HuH-7.5 (cell line): ENCODE results near the gene MRAP2.
"Not testable (repeated sequence)": the region's sequence is repeated elsewhere in the genome, so short reads cannot be mapped to it uniquely, and the experiment has no call there.

ENCODE experiments used
- DNase-seq: peaks from one replicate; pipeline ENCODE4 v3.0.0; 2011; ENCODE audit warnings: low spot score

The MRAP2 gene

DNA sequence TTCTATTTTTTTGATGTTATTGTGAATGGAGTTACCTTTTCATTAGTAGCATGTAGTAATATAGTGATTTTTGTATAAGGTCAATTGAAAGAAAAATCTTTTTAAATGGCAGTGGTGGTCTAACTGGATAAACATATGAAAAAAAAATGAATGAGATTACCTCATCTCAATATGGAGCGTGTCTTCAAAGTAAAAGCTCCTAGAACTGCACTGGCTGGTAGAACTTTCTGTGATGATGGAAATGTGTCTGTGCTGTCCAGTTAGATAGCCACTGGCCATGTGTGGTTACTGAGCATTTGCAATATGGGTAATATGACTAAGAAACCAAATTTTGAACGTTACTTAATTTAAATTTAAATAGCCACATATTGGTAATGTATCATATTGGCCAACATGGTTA lies 44.1 kb downstream of the MRAP2 start:
- DNase-seq, result no peak

DNA sequence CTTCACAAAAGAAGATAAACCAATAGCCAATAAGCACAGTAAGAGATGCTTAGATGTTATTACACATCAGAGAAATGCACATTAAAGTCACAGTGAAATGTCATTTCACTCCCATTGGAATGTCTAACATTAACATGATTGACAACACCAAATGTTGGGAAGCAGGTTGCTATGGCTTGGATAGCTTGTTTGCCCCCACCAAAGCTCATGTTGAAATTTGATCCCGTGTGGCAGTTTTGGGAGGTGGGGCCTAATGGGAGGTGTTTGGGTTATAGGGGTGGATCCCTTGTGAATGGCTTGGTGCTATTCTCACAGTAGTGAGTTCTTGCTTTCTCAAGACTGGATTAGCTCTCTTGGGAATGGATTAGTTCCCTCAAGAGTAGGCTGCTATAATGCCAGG lies 44.8 kb downstream of the MRAP2 start:
- DNase-seq, result no peak

DNA sequence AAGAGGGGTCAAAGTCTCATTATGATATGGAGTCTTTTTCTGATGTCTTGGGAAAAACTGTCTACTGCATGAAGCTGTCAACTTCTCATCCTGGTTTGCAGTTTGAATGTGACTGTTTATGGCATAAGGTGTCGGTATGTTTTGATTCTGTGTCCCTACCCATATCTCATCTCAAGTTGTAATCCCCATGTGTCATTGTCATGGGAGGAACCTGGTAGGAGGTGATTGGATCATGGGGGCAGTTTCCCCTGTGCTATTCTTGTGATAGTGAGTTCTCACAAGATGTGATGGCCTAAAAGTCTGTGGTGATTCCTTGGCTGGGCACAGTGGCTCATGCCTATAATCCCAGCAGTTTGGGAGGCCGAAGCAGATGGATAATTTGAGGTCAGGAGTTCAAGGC lies 47.6 kb downstream of the MRAP2 start:
- DNase-seq, result no peak

DNA sequence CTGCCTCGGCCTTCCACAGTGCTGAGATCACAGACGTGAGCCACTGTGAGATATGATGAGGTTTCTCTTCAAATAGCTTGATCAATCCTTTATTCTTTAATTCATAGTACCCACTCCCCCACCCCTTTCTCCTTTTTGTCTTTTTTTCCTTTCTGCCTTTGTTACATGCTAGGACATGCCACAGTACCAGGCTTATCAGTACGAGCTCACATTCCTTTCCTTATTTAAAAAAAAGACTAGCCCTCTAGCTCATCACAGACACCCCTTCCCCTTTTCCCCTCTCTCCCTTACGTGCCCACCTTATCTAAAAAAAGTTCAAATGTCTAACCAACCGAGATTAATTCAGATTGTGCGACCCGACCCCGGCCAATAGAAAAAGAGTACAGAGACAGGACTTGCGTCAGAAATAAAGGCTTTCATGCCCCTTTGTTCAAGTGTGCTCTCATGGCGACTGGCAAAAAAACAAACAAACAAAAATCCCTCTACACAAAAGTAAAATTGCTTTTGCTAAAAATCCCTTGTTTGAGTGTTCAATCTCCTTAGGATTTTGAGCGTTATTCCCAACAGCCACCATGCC lies 49.2 kb downstream of the MRAP2 start:
- no peak for DNase-seq

DNA sequence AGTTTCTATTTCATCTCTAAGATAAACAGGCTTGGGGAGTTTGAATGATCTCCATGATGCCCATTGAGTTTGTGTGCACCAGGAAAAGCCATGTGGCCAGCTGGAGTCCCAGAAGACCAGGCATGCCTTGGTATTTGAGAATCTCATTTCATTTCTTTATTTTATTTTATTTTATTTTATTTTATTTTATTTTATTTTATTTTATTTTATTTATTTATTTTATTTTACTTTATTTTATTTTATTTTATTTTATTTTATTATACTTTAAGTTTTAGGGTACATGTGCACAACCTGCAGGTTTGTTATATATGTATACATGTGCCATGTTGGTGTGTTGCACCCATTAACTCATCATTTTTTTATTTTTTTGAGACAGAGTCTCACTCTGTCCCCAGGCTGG lies 51.1 kb downstream of the MRAP2 start:
- DNase-seq, result not testable (repeated sequence)

DNA sequence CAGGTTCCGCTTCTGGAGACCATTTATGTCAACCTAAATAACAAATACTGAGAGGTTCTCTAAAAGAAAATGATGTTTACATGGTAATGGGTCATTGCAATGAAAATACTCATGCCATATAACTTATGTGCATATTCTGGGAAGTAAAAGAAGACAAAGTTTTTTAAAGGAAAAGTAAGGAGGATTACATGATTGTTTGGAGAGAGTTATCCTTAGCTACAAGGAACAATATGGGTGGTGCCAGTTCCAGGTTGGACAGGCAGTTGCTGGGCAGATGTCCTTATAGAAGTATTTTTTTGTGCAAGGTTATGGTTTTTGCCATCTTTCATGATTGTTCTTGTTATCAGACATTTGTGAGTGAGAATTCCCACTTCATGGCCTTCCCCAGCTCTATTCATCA lies 52.5 kb downstream of the MRAP2 start:
- no peak for DNase-seq

DNA sequence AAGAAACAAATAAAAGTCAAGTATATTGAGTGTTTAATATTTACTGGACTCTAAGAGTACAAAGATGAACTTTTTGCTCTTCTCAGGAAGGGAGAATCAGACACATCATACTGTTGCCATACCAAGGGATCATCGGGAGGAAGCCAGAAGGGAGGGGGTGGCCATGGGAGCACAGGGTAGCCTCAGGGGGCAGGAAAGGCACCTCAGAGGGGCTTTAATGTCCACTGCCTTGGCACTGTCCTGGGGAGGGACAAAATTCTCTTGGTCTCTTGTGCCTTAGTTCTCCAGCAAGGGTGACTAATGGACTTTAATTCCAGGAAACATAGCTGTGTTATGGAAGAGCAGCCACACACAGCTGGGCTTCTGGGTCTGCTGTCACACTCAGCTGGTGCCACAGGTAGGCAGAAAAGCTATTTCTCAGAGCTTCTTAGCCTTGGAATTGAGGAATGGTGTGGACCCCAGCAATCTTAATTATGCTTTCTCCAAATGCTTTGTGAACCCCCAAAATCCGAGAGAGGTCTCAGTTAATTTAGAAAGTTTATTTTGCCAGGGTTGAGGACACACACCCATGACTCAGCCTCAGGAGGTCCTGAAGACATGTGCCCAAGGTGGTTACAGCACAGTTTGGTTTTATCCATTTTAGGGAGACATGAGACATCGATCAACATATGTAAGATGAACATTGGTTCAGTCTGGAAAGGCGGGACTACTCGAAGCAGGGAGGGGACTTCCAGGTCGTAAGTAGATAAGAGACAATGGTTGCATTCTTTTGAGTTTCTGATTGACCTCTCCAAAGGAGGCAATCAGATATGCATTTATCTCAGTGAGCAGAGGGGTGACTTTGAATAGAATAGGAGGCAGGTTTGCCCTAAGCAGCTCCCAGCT lies 53.2 kb downstream of the MRAP2 start:
- no peak for DNase-seq

DNA sequence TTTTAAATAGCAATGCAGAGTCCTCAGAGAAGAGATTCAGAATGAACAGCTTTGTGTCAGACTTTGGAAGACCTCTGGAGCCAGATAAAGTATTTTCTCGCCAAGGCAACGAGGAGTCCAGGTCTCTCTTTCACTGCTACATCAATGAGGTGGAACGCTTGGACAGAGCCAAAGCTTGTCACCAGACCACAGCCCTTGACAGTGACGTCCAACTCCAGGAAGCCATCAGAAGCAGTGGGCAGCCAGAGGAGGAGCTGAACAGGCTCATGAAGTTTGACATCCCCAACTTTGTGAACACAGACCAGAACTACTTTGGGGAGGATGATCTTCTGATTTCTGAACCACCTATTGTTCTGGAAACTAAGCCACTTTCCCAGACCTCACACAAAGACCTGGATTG lies 55.5 kb downstream of the MRAP2 start:
- no peak for DNase-seq

DNA sequence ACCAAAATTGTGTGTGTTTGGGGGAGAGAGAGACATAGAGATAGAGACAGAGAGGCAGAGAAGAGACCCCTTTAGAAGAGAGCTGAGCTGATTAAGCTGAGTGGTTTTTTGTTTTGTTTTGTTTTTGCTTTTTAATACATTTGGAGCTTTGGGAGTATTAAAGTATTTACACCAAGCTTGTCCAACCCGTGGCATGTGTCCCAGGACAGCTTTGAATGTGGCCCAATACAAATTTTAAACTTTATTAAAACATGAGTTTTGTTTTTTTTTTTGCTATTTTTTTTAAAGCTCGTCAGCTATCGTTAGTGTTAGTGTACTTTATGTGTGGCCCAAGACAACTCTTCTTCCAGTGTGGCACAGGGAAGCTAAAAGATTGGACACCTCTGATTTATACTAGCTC lies 56.0 kb downstream of the MRAP2 start:
- no peak for DNase-seq

DNA sequence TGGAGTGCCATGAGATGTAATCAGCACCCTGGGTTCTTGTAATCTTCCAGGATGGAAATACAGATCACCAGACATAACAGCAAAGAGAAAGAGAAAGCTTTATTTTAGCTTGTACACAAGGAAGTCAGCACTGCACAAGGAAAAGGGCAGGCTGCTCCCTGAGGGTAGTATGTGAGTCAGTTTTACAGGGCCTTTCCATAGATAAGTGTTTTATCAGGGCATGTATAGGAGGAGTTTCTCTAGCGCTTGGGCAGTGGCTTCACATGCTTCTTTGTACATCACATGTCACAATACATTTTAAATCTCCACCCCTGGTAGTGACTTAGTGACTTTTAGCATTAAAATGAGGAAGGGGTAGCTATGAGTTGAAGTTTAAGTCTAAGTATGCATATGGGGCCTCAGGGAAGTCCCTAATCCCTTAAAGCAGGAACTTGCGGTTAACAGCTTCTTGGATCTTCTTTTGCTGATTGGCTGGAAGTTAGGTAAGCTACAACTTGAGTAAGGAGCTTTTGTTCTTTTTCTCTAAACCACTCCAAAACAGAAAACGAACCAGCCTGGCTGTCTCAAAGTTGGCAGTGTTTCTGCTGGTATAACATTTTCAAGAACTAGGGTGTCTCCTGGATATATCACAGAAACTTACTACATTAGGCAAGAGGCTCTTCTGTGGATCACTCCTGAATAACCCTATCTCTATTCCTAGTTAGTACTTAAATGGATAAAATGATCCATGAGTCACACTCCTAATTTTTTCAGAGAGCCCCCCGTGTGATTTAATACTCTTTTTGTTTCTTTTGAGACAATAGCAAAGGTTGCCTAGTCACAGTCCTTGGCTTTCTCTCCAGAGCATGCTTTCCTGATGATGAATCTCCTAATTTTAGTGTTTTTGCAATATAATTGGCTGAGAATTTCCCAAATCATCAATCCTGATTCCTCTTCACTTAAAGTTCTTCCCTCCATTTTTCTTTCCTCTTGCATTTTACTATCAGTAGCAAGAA lies 60.2 kb downstream of the MRAP2 start:
- DNase-seq, result no peak

DNA sequence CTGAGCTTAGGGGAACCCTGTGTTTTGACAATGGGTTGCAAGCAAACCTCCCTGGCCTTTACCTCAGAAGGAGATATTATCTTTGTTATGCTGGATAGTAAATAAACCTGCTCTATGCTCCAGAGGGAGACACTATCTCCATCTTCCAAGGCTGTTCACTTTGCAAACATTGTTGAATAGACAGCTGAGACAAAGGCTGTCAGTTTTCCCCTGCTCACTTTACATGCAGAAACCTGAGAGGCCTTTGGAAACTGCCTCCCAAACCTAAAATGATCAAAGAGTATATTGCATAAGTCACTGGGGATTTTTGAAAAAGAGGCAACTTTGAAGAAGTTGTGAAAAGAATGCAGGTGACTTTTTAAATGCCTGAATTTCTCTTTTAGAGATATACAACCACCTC lies 61.6 kb downstream of the MRAP2 start:
- DNase-seq, result no peak

DNA sequence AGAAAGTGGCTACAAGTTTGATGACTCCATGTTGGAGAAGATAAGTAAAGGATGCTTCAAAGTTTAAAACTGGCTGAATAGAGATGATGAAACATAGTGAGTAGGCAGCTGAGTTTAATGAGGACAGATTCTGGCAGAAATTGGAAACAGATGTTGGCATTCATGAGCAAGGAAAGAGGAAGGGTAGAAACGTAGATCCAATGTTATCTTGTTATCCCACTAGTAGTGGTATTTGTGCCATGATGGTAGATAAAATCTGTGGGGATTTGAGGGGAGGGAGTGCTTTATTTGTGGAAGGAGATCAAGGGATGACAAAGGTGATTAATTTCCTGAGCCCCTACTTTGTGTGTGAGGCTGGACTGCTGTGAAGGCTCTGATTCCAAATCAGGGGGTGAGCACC lies 69.5 kb downstream of the MRAP2 start:
- DNase-seq, result no peak

DNA sequence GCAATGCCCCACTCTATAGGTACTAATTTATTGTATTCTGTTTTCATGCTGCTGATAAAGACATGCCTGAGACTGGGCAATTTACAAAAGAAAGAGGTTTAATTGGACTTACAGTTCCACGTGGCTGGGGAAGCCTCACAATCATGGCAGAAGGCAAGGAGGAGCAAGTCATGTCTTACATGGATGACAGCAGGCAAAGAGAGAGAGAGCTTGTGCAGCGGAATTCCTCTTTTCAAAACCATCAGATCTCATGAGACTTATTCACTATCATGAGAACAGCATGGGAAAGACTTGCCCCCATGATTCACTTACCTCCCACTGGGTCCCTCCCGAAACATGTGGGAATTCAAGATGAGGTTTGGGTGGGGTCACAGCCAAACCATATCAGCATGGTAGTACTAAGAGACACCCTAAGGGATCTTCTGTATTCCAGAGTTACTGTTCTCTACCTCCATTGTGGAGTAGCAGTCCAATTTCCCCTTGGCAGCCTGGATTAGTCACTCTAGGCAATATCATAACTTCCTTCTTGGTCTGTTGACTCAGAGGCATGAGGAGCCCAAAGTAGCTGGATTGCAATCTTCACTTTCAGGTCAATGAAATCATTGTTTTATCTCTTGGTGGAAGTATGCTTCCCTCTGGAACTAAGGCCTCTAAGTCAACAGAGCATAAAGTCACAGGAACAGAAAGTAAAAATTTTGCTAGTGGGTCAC lies 71.8 kb downstream of the MRAP2 start:
- DNase-seq, result not testable (repeated sequence)

DNA sequence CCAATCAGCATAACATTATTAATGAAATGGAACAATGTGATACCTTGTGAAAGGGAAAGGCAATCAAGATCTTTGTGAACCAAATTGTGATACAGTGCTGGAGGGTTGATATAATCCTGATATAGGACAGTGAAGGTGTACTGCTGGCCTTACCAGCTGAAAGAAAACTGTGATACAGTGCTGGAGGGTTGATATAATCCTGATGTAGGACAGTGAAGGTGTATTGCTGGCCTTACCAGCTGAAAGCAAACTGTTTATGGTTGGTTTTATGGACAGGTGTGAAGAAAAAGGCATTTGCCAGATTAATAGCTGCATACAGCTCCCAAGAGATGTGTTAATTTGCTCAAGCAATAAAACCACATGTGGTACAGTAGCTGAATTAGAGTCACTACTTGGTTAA lies 73.9 kb downstream of the MRAP2 start:
- no peak for DNase-seq

DNA sequence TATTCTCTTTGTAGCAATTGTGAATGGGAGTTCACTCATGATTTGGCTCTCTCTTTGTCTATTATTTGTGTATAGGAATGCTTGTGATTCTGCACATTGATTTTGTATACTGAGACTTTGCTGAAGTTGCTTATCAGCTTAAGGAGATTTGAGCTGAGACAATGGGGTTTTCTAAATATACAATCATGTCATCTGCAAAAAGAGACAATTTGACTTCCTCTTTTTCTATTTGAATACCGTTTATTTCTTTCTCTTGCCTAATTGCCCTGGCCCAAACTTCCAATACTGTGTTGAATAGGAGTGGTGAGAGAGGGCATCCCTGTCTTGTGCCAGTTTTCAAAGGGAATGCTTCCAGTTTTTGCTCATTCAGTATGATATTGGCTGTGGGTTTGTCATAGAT lies 77.8 kb downstream of the MRAP2 start:
- DNase-seq, result not testable (repeated sequence)

DNA sequence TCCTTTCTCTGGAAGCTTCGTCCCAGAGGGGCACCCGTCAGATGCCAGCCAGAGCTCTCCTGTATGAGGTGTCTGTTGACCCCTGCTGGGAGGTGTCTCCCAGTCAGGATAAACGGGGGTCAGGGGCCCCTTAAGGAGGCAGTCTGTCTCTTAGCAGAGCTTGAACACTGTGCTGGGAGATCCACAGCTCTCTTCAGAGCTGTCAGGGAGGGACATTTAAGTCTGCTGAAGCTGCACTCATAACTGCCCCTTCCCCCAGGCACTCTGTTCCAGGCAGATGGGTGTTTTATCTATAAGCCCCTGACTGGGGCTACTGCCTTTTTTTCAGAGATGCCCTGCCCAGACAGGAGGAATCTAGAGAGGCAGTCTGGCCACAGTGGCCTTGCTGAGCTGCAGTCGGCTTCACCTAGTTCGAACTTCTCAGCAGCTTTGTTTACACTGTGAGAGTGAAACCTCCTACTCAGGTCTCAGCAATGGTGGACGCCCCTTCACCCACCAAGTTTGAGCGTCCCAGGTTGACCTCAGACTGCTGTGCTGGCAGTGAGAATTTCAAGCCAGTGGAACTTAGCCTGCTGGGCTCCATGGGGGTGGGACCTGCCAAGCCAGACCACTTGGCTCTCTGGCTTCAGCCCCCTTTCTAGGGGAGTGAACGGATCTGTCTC lies 81.5 kb downstream of the MRAP2 start:
- DNase-seq, result not testable (repeated sequence)

DNA sequence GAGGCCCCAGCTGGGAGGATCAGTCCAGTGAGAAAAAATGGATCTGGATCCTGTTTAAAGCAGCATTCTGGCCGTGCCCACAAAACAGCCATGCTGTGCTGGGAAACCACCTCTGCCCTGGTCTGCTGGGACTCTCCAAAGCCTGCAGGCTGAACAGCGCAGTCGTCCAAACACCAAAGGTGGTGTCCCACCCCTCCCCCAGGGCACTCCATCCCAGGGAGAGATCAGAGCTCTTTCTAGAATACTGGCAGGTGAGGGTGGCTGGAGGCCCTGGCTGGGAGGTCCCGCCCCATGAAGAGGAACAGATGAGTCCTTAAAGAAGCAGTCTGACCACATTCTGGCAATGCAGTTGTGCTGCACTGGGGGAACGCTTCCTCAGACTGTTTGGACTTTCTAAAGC lies 84.6 kb downstream of the MRAP2 start:
- no peak for DNase-seq

DNA sequence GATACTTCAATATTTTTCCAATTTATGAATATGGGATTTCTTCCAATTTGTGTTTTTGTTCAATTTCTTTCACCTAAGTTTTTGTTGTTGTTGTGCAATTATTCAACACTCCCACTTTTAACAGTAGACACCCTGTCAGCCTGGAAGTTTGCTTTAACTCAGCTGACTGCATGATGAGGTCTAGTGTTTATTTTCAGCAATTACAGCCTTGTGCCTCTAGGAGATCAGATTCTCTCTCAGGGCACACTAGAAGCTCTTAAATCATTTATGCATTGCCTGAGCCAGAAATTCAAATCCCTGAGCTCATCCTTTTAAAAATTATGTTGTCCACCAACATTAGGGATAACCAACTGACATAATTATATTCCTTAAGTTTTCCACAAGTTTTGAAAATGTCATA lies 85.7 kb downstream of the MRAP2 start:
- peak; percentile 12 for DNase-seq

DNA sequence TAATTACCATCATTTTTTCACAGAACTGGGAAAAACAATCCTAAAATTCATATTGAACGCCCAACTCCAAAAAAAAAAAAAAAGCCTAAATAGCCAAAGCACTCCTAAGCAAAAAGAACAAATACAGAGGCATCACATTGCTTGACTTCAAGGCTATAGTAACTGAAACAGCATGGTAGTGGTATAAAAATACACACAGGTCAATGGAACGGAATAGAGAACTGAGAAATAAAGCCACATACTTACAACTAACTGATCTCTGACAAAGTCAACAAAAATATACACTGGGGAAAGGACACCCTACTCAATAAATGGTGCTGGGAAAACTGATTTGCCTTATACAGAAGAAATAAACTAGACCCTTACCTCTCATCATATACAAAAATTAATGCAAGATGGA lies 89.6 kb downstream of the MRAP2 start:
- no peak for DNase-seq

DNA sequence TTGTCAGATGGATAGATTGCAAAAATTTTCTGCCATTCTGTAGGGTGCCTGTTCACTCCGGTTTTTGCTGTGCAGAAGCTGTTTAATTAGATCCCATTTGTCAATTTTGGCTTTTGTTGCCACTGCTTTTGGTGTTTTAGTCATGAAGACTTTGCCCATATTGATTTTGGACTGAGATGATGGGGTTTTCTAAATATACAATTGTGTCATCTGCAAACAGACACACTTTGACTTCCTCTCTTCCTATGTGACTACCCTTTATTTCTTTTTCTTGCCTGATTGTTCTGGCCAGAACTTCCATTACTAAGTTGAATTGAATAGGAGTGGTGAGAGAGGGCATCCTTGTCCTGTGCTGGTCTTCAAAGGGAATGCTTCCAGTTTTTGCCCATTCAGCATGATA lies 96.0 kb downstream of the MRAP2 start:
- not testable (repeated sequence) for DNase-seq

DNA sequence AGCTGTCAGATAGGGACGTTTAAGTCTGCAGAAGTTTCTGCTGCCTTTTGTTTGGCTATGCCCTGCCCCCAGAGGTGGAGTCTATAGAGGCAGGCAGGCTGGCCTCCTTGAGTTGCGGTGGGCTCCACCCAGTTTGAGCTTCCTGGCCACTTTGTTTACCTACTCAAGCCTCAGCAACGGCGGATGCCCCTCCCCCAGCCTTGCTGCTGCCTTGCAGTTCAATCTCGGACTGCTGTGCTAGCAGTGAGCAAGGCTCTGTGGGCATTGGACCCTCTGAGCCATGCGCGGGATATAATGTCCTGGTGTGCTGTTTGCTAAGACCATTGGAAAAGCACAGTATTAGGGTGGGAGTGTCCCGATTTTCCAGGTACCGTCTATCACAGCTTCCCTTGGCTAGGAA lies 99.8 kb downstream of the MRAP2 start:
- DNase-seq, result not testable (repeated sequence)
